ENCODE results near the gene EGFLAM. TPM values are rescaled to one million over a fixed set of nuclear protein-coding genes. Genes with fewer than 3 reads are reported as not detected.

Gene EGFLAM
- total and polyA plus RNA-seq, 2 experiments from 2014 or later, result 0.24 to 1.9 TPM

DNA sequence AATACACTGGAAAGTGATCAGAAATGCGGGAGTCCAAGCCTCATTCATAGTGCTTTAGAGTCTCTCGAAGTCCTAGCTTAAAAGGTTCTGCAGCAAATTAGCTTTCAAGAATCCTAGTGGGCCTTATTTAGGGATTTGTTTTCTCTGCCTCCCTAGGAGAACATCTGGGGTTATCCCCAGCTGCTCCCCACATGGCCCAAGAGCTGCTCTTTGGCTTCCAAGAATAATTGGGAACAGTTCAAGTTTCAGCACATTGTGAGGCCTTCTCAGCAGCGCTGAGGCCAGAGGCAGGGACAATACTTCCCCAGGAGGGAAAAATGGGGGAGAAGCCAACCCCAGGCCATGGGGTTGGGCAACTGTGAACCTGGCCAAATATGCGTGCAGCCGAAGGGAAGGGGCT is 189.4 kb downstream of the EGFLAM start (continued):
- TF ChIP-seq, protein P1, sequence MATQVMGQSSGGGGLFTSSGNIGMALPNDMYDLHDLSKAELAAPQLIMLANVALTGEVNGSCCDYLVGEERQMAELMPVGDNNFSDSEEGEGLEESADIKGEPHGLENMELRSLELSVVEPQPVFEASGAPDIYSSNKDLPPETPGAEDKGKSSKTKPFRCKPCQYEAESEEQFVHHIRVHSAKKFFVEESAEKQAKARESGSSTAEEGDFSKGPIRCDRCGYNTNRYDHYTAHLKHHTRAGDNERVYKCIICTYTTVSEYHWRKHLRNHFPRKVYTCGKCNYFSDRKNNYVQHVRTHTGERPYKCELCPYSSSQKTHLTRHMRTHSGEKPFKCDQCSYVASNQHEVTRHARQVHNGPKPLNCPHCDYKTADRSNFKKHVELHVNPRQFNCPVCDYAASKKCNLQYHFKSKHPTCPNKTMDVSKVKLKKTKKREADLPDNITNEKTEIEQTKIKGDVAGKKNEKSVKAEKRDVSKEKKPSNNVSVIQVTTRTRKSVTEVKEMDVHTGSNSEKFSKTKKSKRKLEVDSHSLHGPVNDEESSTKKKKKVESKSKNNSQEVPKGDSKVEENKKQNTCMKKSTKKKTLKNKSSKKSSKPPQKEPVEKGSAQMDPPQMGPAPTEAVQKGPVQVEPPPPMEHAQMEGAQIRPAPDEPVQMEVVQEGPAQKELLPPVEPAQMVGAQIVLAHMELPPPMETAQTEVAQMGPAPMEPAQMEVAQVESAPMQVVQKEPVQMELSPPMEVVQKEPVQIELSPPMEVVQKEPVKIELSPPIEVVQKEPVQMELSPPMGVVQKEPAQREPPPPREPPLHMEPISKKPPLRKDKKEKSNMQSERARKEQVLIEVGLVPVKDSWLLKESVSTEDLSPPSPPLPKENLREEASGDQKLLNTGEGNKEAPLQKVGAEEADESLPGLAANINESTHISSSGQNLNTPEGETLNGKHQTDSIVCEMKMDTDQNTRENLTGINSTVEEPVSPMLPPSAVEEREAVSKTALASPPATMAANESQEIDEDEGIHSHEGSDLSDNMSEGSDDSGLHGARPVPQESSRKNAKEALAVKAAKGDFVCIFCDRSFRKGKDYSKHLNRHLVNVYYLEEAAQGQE (IDR thresholded peaks at IDR 0.05; ENCODE audit: unreplicated experiment), result no peak

DNA sequence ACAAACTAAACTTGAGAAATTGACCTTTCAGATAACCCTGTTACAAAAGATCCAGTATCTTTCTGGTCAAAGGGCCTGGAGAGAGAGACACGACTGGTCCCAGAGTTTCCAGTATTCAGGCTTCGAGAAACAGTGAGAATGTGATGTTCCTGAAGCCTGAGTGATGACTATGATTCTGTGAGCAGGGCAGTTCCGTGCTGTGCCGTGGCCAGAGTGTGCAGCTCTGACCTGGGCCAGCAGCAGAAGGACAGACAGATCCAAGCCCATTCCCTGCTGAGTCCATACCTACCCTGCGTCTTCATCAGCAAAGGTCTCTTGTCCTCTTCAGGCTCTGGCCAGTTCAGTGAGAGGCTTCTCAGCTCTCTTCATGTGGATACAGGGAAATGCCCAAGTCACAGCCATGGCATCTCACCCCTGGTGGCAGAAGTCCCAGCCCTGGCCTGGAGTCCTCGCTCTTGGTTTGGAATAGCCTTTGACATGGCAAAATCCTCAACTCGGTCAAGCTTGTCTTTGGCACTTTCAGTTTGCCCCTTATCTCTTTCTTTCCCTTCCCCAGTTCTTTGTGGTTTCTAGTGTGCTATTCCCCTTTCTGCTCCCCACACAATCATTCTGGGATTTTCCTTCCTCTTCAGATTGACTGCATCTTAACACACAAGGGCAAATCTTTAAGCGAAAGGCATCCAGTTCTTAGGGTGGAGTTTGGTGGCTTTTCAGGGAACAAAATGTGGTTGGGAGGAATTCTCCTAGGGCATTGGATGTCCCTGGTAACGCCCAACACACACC is 190.4 kb downstream of the EGFLAM start:
- Histone ChIP-seq H3K79me2 (replicated peaks; ENCODE audit: insufficient read depth) (no peaks in the 10 kb centered on the region), H3K36me3 (ENCODE audit: insufficient read depth) (no peaks in the 10 kb centered on the region), H3K9me2 (ENCODE audit: insufficient read depth) (no peaks in the 10 kb centered on the region), H3K4me3 (no peak overlapping the region), H3K27ac (ENCODE audit: low read depth) (no peak overlapping the region), H4K20me1 (replicated peaks; ENCODE audit: insufficient read depth) (no peaks in the 10 kb centered on the region), H3K4me1 (ENCODE audit: insufficient read depth) (no peaks in the 10 kb centered on the region), H3F3A (replicated peaks; ENCODE audit: low read depth) (no peaks in the 10 kb centered on the region), H3K4me2 (no peak overlapping the region), H3K27me3 (ENCODE audit: insufficient read depth) (no peaks in the 10 kb centered on the region), H2AFZ (no peak overlapping the region)
- ATAC-seq (no peak), DNase-seq (ENCODE audit: low spot score) (no peak)
- Mint-ChIP-seq H3K27me3 (ENCODE audit: insufficient read depth, low read depth, poor library complexity) (peaks cover 6% of the 10 kb centered on the region), H3K4me1 (no peaks in the 10 kb centered on the region; the same call in 2 of the 3 replicates), H3K27ac (no peak overlapping the region), H3K4me3 (no peak overlapping the region), H3K36me3 (ENCODE audit: low read depth) (no peaks in the 10 kb centered on the region), H3K9me3 (no peaks in the 10 kb centered on the region; the same call in 2 of the 3 replicates)
- TF ChIP-seq, protein P1 (IDR thresholded peaks at IDR 0.05; ENCODE audit: unreplicated experiment), result no peak
- TF ChIP-seq CREB1 (CRISPR knock-in tag; IDR thresholded peaks at IDR 0.05; ENCODE audit: low read depth) (no peak), JUNB (IDR thresholded peaks at IDR 0.05; ENCODE audit: unreplicated experiment) (no peak), ZNF331 (CRISPR knock-in tag; IDR thresholded peaks at IDR 0.05; ENCODE audit: low read depth) (no peak), EZH2 (IDR thresholded peaks at IDR 0.05; ENCODE audit: low read depth, unreplicated experiment) (no peak), STAT1 (IDR thresholded peaks at IDR 0.05; ENCODE audit: unreplicated experiment) (no peak)
- TF ChIP-seq, protein P2, sequence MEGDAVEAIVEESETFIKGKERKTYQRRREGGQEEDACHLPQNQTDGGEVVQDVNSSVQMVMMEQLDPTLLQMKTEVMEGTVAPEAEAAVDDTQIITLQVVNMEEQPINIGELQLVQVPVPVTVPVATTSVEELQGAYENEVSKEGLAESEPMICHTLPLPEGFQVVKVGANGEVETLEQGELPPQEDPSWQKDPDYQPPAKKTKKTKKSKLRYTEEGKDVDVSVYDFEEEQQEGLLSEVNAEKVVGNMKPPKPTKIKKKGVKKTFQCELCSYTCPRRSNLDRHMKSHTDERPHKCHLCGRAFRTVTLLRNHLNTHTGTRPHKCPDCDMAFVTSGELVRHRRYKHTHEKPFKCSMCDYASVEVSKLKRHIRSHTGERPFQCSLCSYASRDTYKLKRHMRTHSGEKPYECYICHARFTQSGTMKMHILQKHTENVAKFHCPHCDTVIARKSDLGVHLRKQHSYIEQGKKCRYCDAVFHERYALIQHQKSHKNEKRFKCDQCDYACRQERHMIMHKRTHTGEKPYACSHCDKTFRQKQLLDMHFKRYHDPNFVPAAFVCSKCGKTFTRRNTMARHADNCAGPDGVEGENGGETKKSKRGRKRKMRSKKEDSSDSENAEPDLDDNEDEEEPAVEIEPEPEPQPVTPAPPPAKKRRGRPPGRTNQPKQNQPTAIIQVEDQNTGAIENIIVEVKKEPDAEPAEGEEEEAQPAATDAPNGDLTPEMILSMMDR (conservative IDR thresholded peaks at IDR 0.05; ENCODE audit: low read depth in 2 of 2), result no peak
- TF ChIP-seq, protein P3, sequence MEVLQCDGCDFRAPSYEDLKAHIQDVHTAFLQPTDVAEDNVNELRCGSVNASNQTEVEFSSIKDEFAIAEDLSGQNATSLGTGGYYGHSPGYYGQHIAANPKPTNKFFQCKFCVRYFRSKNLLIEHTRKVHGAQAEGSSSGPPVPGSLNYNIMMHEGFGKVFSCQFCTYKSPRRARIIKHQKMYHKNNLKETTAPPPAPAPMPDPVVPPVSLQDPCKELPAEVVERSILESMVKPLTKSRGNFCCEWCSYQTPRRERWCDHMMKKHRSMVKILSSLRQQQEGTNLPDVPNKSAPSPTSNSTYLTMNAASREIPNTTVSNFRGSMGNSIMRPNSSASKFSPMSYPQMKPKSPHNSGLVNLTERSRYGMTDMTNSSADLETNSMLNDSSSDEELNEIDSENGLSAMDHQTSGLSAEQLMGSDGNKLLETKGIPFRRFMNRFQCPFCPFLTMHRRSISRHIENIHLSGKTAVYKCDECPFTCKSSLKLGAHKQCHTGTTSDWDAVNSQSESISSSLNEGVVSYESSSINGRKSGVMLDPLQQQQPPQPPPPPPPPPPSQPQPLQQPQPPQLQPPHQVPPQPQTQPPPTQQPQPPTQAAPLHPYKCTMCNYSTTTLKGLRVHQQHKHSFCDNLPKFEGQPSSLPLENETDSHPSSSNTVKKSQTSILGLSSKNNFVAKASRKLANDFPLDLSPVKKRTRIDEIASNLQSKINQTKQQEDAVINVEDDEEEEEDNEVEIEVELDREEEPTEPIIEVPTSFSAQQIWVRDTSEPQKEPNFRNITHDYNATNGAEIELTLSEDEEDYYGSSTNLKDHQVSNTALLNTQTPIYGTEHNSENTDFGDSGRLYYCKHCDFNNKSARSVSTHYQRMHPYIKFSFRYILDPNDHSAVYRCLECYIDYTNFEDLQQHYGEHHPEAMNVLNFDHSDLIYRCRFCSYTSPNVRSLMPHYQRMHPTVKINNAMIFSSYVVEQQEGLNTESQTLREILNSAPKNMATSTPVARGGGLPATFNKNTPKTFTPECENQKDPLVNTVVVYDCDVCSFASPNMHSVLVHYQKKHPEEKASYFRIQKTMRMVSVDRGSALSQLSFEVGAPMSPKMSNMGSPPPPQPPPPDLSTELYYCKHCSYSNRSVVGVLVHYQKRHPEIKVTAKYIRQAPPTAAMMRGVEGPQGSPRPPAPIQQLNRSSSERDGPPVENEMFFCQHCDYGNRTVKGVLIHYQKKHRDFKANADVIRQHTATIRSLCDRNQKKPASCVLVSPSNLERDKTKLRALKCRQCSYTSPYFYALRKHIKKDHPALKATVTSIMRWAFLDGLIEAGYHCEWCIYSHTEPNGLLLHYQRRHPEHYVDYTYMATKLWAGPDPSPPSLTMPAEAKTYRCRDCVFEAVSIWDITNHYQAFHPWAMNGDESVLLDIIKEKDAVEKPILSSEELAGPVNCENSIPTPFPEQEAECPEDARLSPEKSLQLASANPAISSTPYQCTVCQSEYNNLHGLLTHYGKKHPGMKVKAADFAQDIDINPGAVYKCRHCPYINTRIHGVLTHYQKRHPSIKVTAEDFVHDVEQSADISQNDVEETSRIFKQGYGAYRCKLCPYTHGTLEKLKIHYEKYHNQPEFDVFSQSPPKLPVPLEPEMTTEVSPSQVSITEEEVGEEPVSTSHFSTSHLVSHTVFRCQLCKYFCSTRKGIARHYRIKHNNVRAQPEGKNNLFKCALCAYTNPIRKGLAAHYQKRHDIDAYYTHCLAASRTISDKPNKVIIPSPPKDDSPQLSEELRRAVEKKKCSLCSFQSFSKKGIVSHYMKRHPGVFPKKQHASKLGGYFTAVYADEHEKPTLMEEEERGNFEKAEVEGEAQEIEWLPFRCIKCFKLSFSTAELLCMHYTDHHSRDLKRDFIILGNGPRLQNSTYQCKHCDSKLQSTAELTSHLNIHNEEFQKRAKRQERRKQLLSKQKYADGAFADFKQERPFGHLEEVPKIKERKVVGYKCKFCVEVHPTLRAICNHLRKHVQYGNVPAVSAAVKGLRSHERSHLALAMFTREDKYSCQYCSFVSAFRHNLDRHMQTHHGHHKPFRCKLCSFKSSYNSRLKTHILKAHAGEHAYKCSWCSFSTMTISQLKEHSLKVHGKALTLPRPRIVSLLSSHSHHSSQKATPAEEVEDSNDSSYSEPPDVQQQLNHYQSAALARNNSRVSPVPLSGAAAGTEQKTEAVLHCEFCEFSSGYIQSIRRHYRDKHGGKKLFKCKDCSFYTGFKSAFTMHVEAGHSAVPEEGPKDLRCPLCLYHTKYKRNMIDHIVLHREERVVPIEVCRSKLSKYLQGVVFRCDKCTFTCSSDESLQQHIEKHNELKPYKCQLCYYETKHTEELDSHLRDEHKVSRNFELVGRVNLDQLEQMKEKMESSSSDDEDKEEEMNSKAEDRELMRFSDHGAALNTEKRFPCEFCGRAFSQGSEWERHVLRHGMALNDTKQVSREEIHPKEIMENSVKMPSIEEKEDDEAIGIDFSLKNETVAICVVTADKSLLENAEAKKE (CRISPR knock-in tag; IDR thresholded peaks at IDR 0.05), result no peak

Data from GM23338 (cell line).